HG03354 (cell line): ENCODE measurements around the gene ANKRD34A.
"Not testable (repeated sequence)": the region's sequence is repeated elsewhere in the genome, so short reads cannot be mapped to it uniquely, and the experiment has no call there.

Experiments
- ATAC-seq: cut with Tn5 transposase; IDR thresholded peaks from one replicate; pipeline ENCODE4 v1.9.1; 2021; ENCODE audit warnings: mild to moderate bottlenecking; ENCODE audit not compliant: unreplicated experiment, poor library complexity, severe bottlenecking

The ANKRD34A gene

GRCh38 chr1:145952903-145953302, 11.5 kb downstream of the ANKRD34A start:
- ATAC-seq, result no peak

GRCh38 chr1:145951526-145951925, 12.8 kb downstream of the ANKRD34A start:
- ATAC-seq, result no peak

GRCh38 chr1:145949219-145949618, 15.2 kb downstream of the ANKRD34A start:
- ATAC-seq, result no peak

- ATAC-seq, result no peak
Measured at GRCh38 chr1:145947551-145947950, 16.8 kb downstream of the ANKRD34A start.

- no peak for ATAC-seq
Measured at GRCh38 chr1:145946477-145946986, 17.8 kb downstream of the ANKRD34A start.

GRCh38 chr1:145944532-145944931, 19.8 kb downstream of the ANKRD34A start:
- no peak for ATAC-seq

GRCh38 chr1:145942871-145943270, 21.5 kb downstream of the ANKRD34A start:
- no peak for ATAC-seq

GRCh38 chr1:145942405-145942804, 22.0 kb downstream of the ANKRD34A start:
- ATAC-seq, result no peak

GRCh38 chr1:145937436-145937835, 26.9 kb downstream of the ANKRD34A start:
- ATAC-seq, result no peak

GRCh38 chr1:145936247-145936646, 28.1 kb downstream of the ANKRD34A start:
- ATAC-seq, result no peak

GRCh38 chr1:145935708-145936107, 28.7 kb downstream of the ANKRD34A start:
- no peak for ATAC-seq

GRCh38 chr1:145932522-145933009, 31.8 kb downstream of the ANKRD34A start:
- not testable (repeated sequence) for ATAC-seq

GRCh38 chr1:145927916-145928643, 36.3 kb downstream of the ANKRD34A start:
- no peak for ATAC-seq

GRCh38 chr1:145927063-145927886, 37.1 kb downstream of the ANKRD34A start, which contains the start of gene RBM8A:
TSS of gene RBM8A (minus strand) at chr1:145927484. CDS start at chr1:145927426, 58 bp downstream.
- ATAC-seq, result peak; percentile 98

GRCh38 chr1:145926686-145927062, 37.7 kb downstream of the ANKRD34A start:
- ATAC-seq, result peak; percentile 7

GRCh38 chr1:145922266-145922665, 42.1 kb downstream of the ANKRD34A start:
- ATAC-seq, result no peak

GRCh38 chr1:145920297-145920696, 44.1 kb downstream of the ANKRD34A start:
- ATAC-seq, result not testable (repeated sequence)

GRCh38 chr1:145918992-145919939, 45.1 kb downstream of the ANKRD34A start:
- ATAC-seq, result peak; percentile 88

GRCh38 chr1:145918144-145918991, 46.0 kb downstream of the ANKRD34A start, which contains the start of gene PEX11B:
TSS of gene PEX11B (minus strand) at chr1:145918717. CDS start at chr1:145918688, 29 bp downstream.
- peak; percentile 77 for ATAC-seq
